SJCRH30 (cell line): ENCODE data around the gene FGD2. TPM values are rescaled to one million over a fixed set of nuclear protein-coding genes. Genes with fewer than 3 reads are reported as not detected.

ENCODE experiments used
- DNase-seq, 2 experiments: peaks; one replicate each; pipeline ENCODE4 v3.0.0-alpha.2; 2015 to 2020
- H3K27ac ChIP-seq: fragments of 250-450 bp; sonication (Bioruptor Pico); 2 replicates; pipeline ENCODE4 v1.5.1; 2020; ENCODE audit warnings: mild to moderate bottlenecking, moderate library complexity
- H3K27me3 ChIP-seq: fragments of 250-450 bp; sonication (Bioruptor Pico); 2 replicates; pipeline ENCODE4 v1.5.1; 2020; ENCODE audit warnings: mild to moderate bottlenecking, moderate library complexity
- H3K36me3 ChIP-seq: fragments of 250-450 bp; sonication (Bioruptor Pico); 2 replicates; pipeline ENCODE4 v1.5.1; 2020; ENCODE audit warnings: mild to moderate bottlenecking, moderate library complexity
- H3K4me1 ChIP-seq: fragments of 250-450 bp; sonication (Bioruptor Pico); 2 replicates; pipeline ENCODE4 v1.5.1; 2020; ENCODE audit warnings: mild to moderate bottlenecking, moderate library complexity
- H3K4me3 ChIP-seq: fragments of 250-450 bp; sonication (Bioruptor Pico); 2 replicates; pipeline ENCODE4 v1.5.1; 2020; ENCODE audit warnings: mild to moderate bottlenecking, moderate library complexity
- H3K9me3 ChIP-seq: fragments of 250-450 bp; sonication (Bioruptor Pico); replicated peaks from 2 replicates; pipeline ENCODE4 v1.5.1; 2020; ENCODE audit warnings: mild to moderate bottlenecking, moderate library complexity
- total RNA-seq: library from RNA; depleted of rRNA; stranded (reverse); fragments of >200 nt; shearing (Covaris generic); gene quantifications from 2 replicates; pipeline ENCODE4 v1.2.3, GENCODE V29; 2014

FGD2 gene
- total RNA-seq, 1 experiment from 2014 or later = not detected

DNA sequence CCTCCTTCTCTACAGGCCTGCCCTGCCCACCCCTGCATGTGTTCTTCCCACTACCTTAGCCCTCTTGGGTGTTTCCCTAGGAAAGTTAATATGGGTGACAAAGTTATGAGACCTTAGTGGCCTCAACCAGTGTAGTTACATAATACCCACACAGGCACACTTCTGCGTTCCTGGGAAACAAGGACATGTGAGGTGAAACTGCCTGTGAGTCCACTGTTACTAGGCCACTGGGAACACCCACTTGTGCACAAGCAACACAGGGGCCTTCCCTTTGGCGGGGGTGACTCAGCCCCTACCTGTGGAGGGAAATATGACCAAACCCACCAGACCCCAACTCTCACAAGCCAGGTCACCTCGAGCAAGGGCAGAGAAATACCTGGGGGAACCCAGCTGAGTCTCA lies 38.2 kb upstream of the FGD2 start:
- Histone ChIP-seq H3K4me3 (no peak overlapping the region), H3K27ac (no peak overlapping the region), H3K9me3 (no peaks in the 10 kb centered on the region), H3K4me1 (peaks cover 9% of the 10 kb centered on the region; the same call in 1 of the 2 replicates), H3K36me3 (peaks cover 31% of the 10 kb centered on the region), H3K27me3 (no peaks in the 10 kb centered on the region)
- no peak for DNase-seq

DNA sequence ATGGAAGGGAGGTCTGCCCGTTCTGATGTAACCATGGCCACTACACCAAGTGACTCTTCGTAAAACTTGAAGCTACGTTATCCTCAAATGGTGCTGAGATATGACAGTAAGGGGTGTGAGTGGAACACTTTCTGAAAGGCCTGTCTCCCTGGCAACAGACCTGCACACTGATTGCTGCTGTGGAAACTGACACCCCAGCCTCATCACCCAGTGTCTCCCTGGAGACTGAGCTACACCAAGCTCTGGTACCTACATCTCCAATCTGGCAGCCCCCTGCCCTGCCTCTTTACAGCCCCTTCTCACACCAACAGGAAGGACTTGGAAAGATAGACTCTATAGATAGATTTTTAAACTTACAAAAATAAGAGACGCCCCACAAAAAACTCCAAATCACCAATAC lies 37.7 kb upstream of the FGD2 start:
- H3K4me3 ChIP-seq = no peak overlapping the region
- H3K27ac ChIP-seq = no peak overlapping the region
- peaks cover 35% of the 10 kb centered on the region for H3K36me3 ChIP-seq
- no peaks in the 10 kb centered on the region for H3K27me3 ChIP-seq
- no peaks in the 10 kb centered on the region for H3K9me3 ChIP-seq
- peaks cover 9% of the 10 kb centered on the region; the same call in 1 of the 2 replicates for H3K4me1 ChIP-seq
- DNase-seq = no peak

GRCh38 chr6:36968266-36968977 lies 37.0 kb upstream of the FGD2 start:
- peaks cover 7% of the 10 kb centered on the region; the same call in 1 of the 2 replicates for H3K4me1 ChIP-seq
- no peak overlapping the region for H3K4me3 ChIP-seq
- DNase-seq = no peak
- peaks cover 42% of the 10 kb centered on the region for H3K36me3 ChIP-seq
- H3K27me3 ChIP-seq = no peaks in the 10 kb centered on the region
- no peak overlapping the region for H3K27ac ChIP-seq
- no peaks in the 10 kb centered on the region for H3K9me3 ChIP-seq

GRCh38 chr6:36969240-36969691 lies 36.2 kb upstream of the FGD2 start:
- peaks cover 50% of the 10 kb centered on the region for H3K36me3 ChIP-seq
- DNase-seq = no peak

DNA sequence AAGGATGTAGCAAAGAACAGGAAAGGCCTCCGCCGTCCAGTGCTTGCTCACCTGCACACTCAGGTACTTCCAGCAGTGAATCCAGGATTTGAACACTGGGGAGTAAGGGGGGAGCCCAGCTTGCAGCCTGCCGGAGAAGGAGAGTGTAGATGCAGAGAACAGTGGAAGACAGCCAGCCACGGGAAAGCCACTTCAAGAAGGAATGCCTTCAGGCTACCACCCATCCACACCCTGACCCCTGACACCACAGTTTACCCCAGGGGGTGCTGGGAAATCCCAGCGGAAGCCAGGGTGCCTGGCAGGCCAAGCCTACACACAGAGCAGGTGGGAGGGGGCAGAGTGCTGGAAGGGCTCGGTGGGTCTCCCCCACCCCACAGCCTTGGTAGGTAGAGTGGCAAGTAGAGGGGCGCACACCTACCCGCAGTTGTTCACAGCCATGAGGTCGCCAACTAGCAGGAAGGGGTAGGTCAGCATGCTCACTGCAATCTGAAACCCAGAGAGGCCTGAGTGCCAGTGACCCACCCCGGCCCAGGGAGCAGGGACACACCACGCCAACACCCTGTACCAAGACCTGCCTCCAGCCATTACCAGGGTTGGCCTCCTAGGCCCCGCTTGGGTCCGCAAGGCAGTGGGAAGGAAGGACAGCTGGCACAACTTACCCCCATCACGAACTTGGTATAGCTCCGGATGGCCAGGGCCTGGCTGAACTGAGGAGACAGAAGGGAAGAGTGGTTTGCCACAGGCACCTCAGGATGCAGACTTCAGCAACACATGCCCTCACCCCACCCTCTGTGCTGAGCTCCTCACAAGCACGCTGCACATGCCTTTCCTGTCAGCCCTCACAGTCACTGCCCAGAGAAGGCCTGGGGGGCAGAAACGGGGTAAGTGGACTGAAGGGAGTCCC lies 35.2 kb upstream of the FGD2 start:
- no peaks in the 10 kb centered on the region for H3K27me3 ChIP-seq
- H3K4me1 ChIP-seq = peaks cover 7% of the 10 kb centered on the region; the same call in 1 of the 2 replicates
- no peak for DNase-seq
- no peaks in the 10 kb centered on the region for H3K9me3 ChIP-seq
- H3K36me3 ChIP-seq = peaks cover 60% of the 10 kb centered on the region
- H3K27ac ChIP-seq = no peak overlapping the region
- H3K4me3 ChIP-seq = no peak overlapping the region

More at GRCh38 chr6:36969240-36969691, 36.2 kb upstream of the FGD2 start:
- Histone ChIP-seq H3K27me3 (no peaks in the 10 kb centered on the region), H3K9me3 (no peaks in the 10 kb centered on the region), H3K27ac (no peak overlapping the region), H3K4me3 (no peak overlapping the region), H3K4me1 (peaks cover under 1% of the 10 kb centered on the region)

- H3K27me3 ChIP-seq = no peaks in the 10 kb centered on the region
- H3K36me3 ChIP-seq = peaks cover 67% of the 10 kb centered on the region
- H3K4me1 ChIP-seq = peaks cover 7% of the 10 kb centered on the region; the same call in 1 of the 2 replicates
- no peak for DNase-seq
- no peaks in the 10 kb centered on the region for H3K9me3 ChIP-seq
- H3K27ac ChIP-seq = no peak overlapping the region
- no peak overlapping the region for H3K4me3 ChIP-seq
Observed at GRCh38 chr6:36970892-36971842, 34.3 kb upstream of the FGD2 start.

DNA sequence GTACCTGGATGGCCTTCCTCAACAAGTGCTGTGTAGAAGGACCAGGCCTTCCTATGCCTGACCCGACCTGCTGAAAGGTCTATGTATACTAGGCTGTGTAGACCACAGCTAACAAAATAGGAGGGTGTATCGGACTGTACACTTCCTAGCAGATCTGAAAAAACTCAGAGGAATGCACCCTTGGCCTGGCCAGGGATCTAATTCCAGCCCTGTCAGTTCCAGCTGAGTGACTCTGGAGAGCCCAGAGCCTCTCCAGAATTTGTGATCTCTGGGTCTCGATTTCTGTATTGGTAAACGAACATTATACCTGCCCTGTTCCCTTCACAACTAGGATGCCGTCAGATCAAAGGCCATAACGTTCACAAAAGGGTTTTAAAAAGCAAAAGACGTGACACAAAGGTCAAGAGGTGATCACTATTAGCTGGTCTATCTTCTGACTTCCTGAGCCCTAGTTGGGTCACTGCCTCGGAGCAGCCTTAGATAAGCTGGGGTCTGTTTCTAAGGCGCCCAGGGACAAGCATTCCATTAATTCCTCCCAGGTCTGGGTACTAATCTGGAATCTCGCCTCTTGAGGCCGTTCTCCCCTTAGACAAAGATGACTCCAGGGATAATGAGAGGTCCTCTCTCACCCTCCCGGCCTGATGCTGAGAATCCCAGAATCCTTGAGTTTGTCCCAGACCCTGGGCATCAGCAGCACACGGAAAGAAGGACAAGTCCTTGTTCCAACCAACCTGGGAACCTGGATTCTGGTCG lies 33.4 kb upstream of the FGD2 start:
- Histone ChIP-seq H3K4me3 (no peak overlapping the region), H3K27ac (no peak overlapping the region), H3K27me3 (no peaks in the 10 kb centered on the region), H3K36me3 (peaks cover 75% of the 10 kb centered on the region), H3K9me3 (no peaks in the 10 kb centered on the region), H3K4me1 (peaks cover 7% of the 10 kb centered on the region; the same call in 1 of the 2 replicates)
- DNase-seq = no peak

- Histone ChIP-seq H3K9me3 (no peaks in the 10 kb centered on the region), H3K27me3 (no peaks in the 10 kb centered on the region), H3K4me1 (peaks cover 7% of the 10 kb centered on the region; the same call in 1 of the 2 replicates), H3K36me3 (peaks cover 72% of the 10 kb centered on the region), H3K27ac (no peak overlapping the region), H3K4me3 (no peak overlapping the region)
- no peak for DNase-seq
Observed at GRCh38 chr6:36973190-36973589, 32.3 kb upstream of the FGD2 start.

DNA sequence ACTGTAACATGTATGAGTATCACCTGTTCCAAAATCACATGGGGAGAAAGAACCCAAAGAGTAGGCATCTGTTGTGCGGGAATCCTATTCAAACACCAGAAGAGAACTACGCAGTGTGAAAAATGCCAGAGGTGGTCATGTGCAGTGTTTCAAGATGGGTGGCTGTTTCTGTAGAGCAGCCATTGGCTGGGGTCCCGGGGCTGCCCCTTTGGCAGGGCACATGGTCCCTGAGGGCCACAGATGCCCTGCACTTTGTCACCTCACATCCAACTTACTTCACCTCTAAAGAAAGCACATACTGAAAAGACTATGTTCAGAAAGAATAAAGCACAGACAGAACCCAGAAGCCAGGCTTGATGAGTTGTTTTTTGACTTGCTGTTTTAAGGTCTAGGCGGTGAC lies 31.8 kb upstream of the FGD2 start:
- no peaks in the 10 kb centered on the region for H3K27me3 ChIP-seq
- H3K9me3 ChIP-seq = no peaks in the 10 kb centered on the region
- peaks cover 7% of the 10 kb centered on the region; the same call in 1 of the 2 replicates for H3K4me1 ChIP-seq
- no peak overlapping the region for H3K4me3 ChIP-seq
- DNase-seq = no peak
- H3K27ac ChIP-seq = no peak overlapping the region
- H3K36me3 ChIP-seq = peaks cover 70% of the 10 kb centered on the region

DNA sequence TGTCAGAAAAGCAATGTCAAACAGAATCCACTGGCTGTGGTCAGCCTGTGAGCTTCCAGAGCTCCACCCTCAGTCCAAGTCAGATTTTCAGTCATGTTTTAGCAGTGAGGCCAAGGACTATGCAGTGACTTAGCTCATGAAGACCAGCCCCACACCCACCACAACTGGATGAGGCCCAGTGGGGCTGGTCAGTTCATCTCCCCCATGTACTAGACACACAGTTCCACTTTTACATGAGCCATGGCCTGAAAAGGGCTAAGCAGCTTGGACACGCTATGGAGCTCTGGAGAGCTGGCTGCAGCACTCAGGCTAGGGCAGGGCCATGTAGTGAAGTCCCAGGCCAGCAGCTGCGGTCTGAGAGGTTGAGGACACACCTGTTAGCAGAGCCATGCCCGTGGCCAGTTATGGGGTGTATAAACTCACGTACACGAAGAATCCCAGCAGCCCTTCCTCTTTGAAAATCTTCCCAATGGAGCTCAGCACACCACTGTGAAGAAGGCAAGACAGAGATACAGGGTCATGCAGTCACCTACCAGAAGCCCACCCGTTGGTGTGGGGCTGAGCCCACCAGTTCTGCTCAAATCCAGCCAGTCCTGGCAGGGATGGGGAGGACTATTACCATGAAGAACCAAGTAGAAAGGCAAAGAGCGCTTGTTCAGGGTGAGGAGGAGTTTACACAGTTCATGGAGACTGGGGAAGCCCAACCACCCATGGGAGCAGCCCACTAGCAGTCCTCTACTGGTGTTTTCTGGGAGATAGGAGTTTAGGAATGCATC lies 30.0 kb upstream of the FGD2 start:
- DNase-seq = no peak
- Histone ChIP-seq H3K36me3 (peaks cover 63% of the 10 kb centered on the region), H3K27me3 (no peaks in the 10 kb centered on the region)

DNA sequence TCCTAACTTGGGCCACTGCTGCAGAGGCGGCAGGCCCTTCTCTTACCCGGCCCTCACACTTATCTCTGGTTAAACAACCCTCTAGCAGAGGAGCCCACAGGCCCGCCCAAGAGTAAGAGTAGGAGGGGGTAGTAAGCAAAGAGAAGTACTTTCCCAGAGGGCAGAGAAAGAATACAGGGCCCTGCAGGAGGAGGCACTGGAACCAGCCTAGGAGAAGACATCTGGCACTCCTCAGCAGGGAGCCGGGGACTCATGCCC lies 29.5 kb upstream of the FGD2 start:
- no peaks in the 10 kb centered on the region for H3K27me3 ChIP-seq
- peaks cover 7% of the 10 kb centered on the region; the same call in 1 of the 2 replicates for H3K4me1 ChIP-seq
- H3K27ac ChIP-seq = no peak overlapping the region
- no peaks in the 10 kb centered on the region for H3K9me3 ChIP-seq
- H3K36me3 ChIP-seq = peaks cover 60% of the 10 kb centered on the region
- no peak for DNase-seq
- no peak overlapping the region for H3K4me3 ChIP-seq

More for the DNA sequence above, 30.0 kb upstream of the FGD2 start:
- H3K4me3 ChIP-seq = no peak overlapping the region
- H3K27ac ChIP-seq = no peak overlapping the region
- H3K4me1 ChIP-seq = peaks cover 7% of the 10 kb centered on the region; the same call in 1 of the 2 replicates
- no peaks in the 10 kb centered on the region for H3K9me3 ChIP-seq

GRCh38 chr6:36976509-36976908 lies 28.9 kb upstream of the FGD2 start:
- Histone ChIP-seq H3K36me3 (peaks cover 54% of the 10 kb centered on the region), H3K4me3 (no peak overlapping the region), H3K9me3 (no peaks in the 10 kb centered on the region), H3K4me1 (peaks cover 7% of the 10 kb centered on the region; the same call in 1 of the 2 replicates), H3K27ac (no peak overlapping the region), H3K27me3 (no peaks in the 10 kb centered on the region)
- no peak for DNase-seq

- no peak overlapping the region for H3K4me3 ChIP-seq
- peaks cover 52% of the 10 kb centered on the region for H3K36me3 ChIP-seq
- H3K27me3 ChIP-seq = no peaks in the 10 kb centered on the region
- peaks cover 7% of the 10 kb centered on the region; the same call in 1 of the 2 replicates for H3K4me1 ChIP-seq
- H3K9me3 ChIP-seq = no peaks in the 10 kb centered on the region
- no peak for DNase-seq
- no peak overlapping the region for H3K27ac ChIP-seq
Observed at GRCh38 chr6:36976931-36977330, 28.5 kb upstream of the FGD2 start.
